Fibroblast of lung (primary cell): Measurements from ENCODE around the gene IGFN1. TPM values are rescaled to one million over a fixed set of nuclear protein-coding genes. Genes with fewer than 3 reads are reported as not detected.

ENCODE experiments used
- DNase-seq, 2 donors: peaks; one replicate each; pipeline versions ENCODE4 v3.0.0 to v3.0.0-alpha.2; 2010; ENCODE audit warnings: low read depth in 2 of 2
- H2AFZ ChIP-seq: 2 replicates; pipeline ENCODE4 v1.5.1; 2012; ENCODE audit warnings: low read length, control low read depth, inconsistent platforms
- H3K27ac ChIP-seq: 2 replicates; pipeline ENCODE4 v1.5.1; 2011; ENCODE audit warnings: low read length, control low read depth; ENCODE audit not compliant: insufficient read depth
- H3K27me3 ChIP-seq: 2 replicates; pipeline ENCODE4 v1.5.1; 2011; ENCODE audit warnings: mild to moderate bottlenecking, low read length; ENCODE audit not compliant: control insufficient read depth, insufficient read depth
- H3K36me3 ChIP-seq: 2 replicates; pipeline ENCODE4 v1.5.1; 2011; ENCODE audit warnings: low read length; ENCODE audit not compliant: control insufficient read depth, insufficient read depth
- H3K4me1 ChIP-seq: 2 replicates; pipeline ENCODE4 v1.5.1; 2011; ENCODE audit warnings: low read length; ENCODE audit not compliant: control insufficient read depth, insufficient read depth; ENCODE audit errors: extremely low read depth
- H3K4me2 ChIP-seq: 2 replicates; pipeline ENCODE4 v1.5.1; 2011; ENCODE audit warnings: low read length, control low read depth; ENCODE audit not compliant: insufficient read depth; ENCODE audit errors: extremely low read depth
- H3K4me3 ChIP-seq, 4 experiments: fragments of 200-600 bp in 1 of 4; sonication (generic) in 1 of 4; replicated peaks in 1 of 4; 2 replicates each; pipeline ENCODE4 v1.5.1; 2011 to 2016; ENCODE audit warnings: low read length in 4 of 4, low read depth in 3 of 4, mild to moderate bottlenecking in 3 of 4, control low read depth in 2 of 4, inconsistent platforms in 1 of 4, mixed read lengths in 1 of 4; ENCODE audit not compliant: insufficient read depth in 1 of 4; ENCODE audit errors: control extremely low read depth in 1 of 4
- H3K79me2 ChIP-seq: 2 replicates; pipeline ENCODE4 v1.5.1; 2012; ENCODE audit warnings: mild to moderate bottlenecking, low read length, inconsistent platforms; ENCODE audit not compliant: control insufficient read depth, insufficient read depth
- H3K9ac ChIP-seq: 2 replicates; pipeline ENCODE4 v1.5.1; 2011; ENCODE audit warnings: mild to moderate bottlenecking, low read length, control low read depth; ENCODE audit not compliant: insufficient read depth
- H3K9me3 ChIP-seq: 2 replicates; pipeline ENCODE4 v1.5.1; 2012; ENCODE audit warnings: low read depth, low read length; ENCODE audit not compliant: control insufficient read depth, insufficient read depth
- H4K20me1 ChIP-seq: 2 replicates; pipeline ENCODE4 v1.5.1; 2011; ENCODE audit warnings: low read length; ENCODE audit not compliant: control insufficient read depth, insufficient read depth; ENCODE audit errors: extremely low read depth
- EZH2 ChIP-seq: IDR thresholded peaks from 2 replicates; pipeline ENCODE4 v1.5.1; 2012; ENCODE audit warnings: low read length, control low read depth, mild to moderate bottlenecking; ENCODE audit errors: missing control alignments
- polyA plus RNA-seq, 2 donors: library from polyadenylated mRNA; depleted of rRNA in 1 of 2; stranded (reverse) in 1 of 2; unstranded in 1 of 2; fragments of >200 nt; gene quantifications; 2 replicates each; pipeline ENCODE4 v1.2.1, GENCODE V29; 2011 to 2012; ENCODE audit warnings: missing spikeins in 1 of 2
- total RNA-seq: library from RNA; depleted of rRNA; stranded (reverse); fragments of >200 nt; gene quantifications from 2 replicates; pipeline ENCODE4 v1.2.1, GENCODE V29; 2014
- TF ChIP-seq, protein P1 (sequence below), 2 donors: IDR thresholded peaks in 1 of 2; conservative IDR thresholded peaks in 1 of 2; 1 replicate in 1 of 2; 2 replicates in 1 of 2; pipeline ENCODE4 v1.5.1; 2011 to 2012; ENCODE audit warnings: low read length in 2 of 2, control low read depth in 1 of 2, inconsistent platforms in 1 of 2, low read depth in 1 of 2, mild to moderate bottlenecking in 1 of 2

Gene IGFN1
- total and polyA plus RNA-seq, 2 donors (not counting 1 experiment from before 2014, with no cell fraction given): 0.17 TPM; not detected in 1

DNA sequence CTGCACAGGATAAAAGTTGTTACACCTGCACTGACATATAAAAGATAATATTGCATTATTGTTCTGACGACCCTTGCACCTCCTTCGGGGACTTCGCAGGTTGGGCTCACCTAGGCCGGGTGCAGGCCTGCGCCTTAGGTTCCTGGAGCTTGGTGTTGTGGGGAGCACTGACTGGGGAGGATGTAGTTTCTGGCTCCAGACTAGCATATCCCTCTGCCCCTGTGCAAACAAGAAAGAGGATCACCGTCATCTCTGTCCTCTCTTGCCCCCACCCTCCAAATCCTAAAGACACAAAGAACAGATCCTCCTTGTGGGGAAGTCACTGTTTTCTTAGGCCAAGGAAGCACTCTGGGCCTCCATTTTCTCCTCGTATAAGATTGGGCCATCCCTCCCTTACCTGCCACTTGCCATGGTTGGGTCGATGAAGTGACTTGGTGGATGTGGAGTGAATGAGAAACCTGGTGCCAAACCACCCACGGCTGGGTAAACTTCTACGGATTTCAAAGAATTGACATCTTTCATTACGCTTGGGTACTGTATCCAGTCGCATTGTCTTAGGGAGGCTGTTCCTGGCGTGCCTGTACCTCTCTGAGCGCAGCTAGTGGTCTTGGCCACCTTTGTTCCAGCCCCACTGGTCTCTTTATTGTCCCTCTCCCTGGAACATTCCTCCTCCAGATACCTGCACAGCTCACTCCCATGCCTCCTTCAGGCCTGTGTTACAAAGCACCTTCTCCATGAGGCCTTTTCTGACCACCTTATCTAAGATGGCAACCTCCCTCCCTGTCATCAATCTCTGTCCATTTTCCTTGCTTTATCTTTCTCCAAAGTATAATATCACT lies 58.3 kb downstream of the IGFN1 start:
- H2AFZ ChIP-seq: no peak overlapping the region
- no peaks in the 10 kb centered on the region for H3K4me1 ChIP-seq
- no peak overlapping the region for H3K27ac ChIP-seq
- H3K9ac ChIP-seq: no peak overlapping the region
- no peaks in the 10 kb centered on the region for H4K20me1 ChIP-seq
- H3K4me3 ChIP-seq: no peak overlapping the region
- no peak overlapping the region for H3K4me2 ChIP-seq
- no peak for DNase-seq
- no peaks in the 10 kb centered on the region for H3K9me3 ChIP-seq
- H3K79me2 ChIP-seq: no peaks in the 10 kb centered on the region
- H3K27me3 ChIP-seq: peaks cover 18% of the 10 kb centered on the region
- no peak for TF ChIP-seq EZH2
- TF ChIP-seq, protein P1, sequence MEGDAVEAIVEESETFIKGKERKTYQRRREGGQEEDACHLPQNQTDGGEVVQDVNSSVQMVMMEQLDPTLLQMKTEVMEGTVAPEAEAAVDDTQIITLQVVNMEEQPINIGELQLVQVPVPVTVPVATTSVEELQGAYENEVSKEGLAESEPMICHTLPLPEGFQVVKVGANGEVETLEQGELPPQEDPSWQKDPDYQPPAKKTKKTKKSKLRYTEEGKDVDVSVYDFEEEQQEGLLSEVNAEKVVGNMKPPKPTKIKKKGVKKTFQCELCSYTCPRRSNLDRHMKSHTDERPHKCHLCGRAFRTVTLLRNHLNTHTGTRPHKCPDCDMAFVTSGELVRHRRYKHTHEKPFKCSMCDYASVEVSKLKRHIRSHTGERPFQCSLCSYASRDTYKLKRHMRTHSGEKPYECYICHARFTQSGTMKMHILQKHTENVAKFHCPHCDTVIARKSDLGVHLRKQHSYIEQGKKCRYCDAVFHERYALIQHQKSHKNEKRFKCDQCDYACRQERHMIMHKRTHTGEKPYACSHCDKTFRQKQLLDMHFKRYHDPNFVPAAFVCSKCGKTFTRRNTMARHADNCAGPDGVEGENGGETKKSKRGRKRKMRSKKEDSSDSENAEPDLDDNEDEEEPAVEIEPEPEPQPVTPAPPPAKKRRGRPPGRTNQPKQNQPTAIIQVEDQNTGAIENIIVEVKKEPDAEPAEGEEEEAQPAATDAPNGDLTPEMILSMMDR (conservative IDR thresholded peaks at IDR 0.05 in 1 of 2, IDR thresholded peaks at IDR 0.05 in 1 of 2; ENCODE audit: low read depth in 1 of 2, low read length in 2 of 2): no peak
- H3K36me3 ChIP-seq: no peaks in the 10 kb centered on the region

DNA sequence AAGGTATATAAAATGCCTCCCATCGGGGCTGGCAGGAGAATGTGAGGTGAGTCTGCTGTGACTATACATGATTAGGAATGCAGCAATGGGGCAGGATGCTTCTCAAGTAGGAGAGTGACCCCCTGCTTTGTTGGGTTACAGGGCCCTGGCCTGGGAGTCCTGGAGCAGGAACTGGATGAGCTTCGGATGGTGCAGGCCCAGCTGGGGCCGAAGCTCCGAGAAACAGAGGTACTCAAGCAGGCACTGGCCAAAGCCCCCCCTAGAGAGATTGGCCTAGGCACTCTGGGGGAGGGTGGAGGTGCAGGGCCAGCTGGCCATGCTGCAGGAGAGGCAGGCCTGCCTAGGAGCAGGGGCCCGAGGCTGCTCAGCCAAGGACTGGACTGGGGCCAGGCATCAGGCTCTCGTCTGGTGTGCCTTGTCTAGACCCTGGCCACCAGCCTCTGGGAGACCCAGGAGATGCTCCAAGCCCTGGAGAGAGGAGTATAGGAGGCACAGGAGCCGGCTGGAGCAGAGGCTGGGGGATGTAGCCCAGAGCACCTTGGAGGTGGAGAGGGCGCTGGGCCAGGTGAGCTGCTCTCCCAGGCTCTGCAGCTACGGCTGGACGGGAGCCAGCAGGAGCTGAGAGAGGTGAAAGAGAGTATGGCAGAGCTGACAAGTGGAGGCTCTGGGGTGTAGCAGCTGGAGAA lies 59.8 kb downstream of the IGFN1 start:
- Histone ChIP-seq H3K9ac (no peak overlapping the region), H3K27me3 (peaks cover 8% of the 10 kb centered on the region), H3K79me2 (no peaks in the 10 kb centered on the region), H3K4me2 (no peak overlapping the region), H4K20me1 (no peaks in the 10 kb centered on the region), H3K4me1 (no peaks in the 10 kb centered on the region), H3K9me3 (no peaks in the 10 kb centered on the region), H3K4me3 (no peak overlapping the region), H3K27ac (no peak overlapping the region), H3K36me3 (no peaks in the 10 kb centered on the region), H2AFZ (no peak overlapping the region)
- no peak for DNase-seq
- TF ChIP-seq, protein P1 (conservative IDR thresholded peaks at IDR 0.05 in 1 of 2, IDR thresholded peaks at IDR 0.05 in 1 of 2; ENCODE audit: low read depth in 1 of 2, low read length in 2 of 2): no peak
- no peak for TF ChIP-seq EZH2

- DNase-seq: no peak
- Histone ChIP-seq H3K9ac (no peak overlapping the region), H3K79me2 (no peaks in the 10 kb centered on the region), H3K4me3 (no peak overlapping the region), H3K27ac (no peak overlapping the region), H2AFZ (no peak overlapping the region), H3K27me3 (peaks cover 5% of the 10 kb centered on the region), H3K4me1 (no peaks in the 10 kb centered on the region), H3K36me3 (no peaks in the 10 kb centered on the region), H4K20me1 (no peaks in the 10 kb centered on the region), H3K4me2 (no peak overlapping the region), H3K9me3 (no peaks in the 10 kb centered on the region)
- TF ChIP-seq EZH2: no peak
- TF ChIP-seq, protein P1 (conservative IDR thresholded peaks at IDR 0.05 in 1 of 2, IDR thresholded peaks at IDR 0.05 in 1 of 2; ENCODE audit: low read depth in 1 of 2, low read length in 2 of 2): no peak
These were observed 60.8 kb downstream of the IGFN1 start for GRCh38 chr1:201251411-201251810.
